Cortex of kidney (tissue), 1 donor: Measurements from ENCODE around the gene WFDC1.
"Not testable (repeated sequence)": the region's sequence is repeated elsewhere in the genome, so short reads cannot be mapped to it uniquely, and the experiment has no call there.

ENCODE experiments used
- DNase-seq: peaks from one replicate; lab custom pipeline; 2025; lab: John Stamatoyannopoulos, UW

The WFDC1 gene

DNA sequence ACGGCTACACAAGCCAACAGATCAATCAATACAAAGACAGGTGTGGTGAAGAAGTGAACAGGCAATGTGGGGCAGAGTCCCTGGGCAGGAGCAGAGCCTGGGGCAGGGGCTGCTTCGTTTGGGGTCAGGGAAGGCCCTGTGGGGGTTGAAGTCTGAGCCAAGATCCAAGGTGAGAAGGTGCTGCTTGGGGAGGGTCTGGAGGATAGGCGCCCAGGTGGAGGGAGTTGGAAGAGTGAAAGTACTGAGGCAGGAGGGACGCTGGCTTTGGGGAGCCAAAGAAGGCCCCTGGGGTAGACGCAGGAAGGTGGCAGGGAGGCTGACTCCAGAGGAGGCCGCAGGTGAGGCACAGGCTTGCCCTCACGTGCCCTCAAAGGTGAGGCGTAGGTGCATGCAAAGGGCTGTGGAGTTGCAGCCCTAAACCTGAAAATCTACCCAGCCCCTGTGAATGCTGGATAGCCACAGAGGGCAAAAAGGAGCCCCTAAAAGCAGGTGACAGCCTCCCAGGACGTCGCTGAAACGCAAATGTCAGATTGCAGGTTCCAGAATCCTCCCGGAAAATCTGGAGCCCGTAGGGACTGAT lies 33.3 kb downstream of the WFDC1 start:
- DNase-seq, result no peak

- no peak for DNase-seq
Measured at GRCh38 chr16:84329016-84329415, 34.3 kb downstream of the WFDC1 start.

GRCh38 chr16:84329843-84330684 lies 35.4 kb downstream of the WFDC1 start:
- no peak for DNase-seq

DNA sequence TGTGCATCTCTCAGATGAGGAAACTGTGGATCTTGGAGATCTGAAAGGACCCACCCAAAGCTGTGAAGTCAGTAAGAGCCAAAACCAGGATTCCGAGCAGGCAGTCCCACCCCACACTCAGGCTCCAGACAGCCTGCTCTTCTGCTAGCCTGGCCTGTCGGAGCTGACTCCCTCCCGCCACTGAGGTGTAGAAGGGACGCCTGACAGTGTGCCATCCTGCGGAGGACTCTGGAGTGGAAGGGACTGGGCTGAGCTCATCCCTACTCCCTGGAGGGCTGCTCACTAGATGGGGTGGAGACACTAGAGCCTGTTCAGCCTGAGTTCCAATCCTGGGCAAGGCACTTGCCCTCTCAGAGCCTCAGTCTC lies 36.0 kb downstream of the WFDC1 start:
- DNase-seq, result no peak

DNA sequence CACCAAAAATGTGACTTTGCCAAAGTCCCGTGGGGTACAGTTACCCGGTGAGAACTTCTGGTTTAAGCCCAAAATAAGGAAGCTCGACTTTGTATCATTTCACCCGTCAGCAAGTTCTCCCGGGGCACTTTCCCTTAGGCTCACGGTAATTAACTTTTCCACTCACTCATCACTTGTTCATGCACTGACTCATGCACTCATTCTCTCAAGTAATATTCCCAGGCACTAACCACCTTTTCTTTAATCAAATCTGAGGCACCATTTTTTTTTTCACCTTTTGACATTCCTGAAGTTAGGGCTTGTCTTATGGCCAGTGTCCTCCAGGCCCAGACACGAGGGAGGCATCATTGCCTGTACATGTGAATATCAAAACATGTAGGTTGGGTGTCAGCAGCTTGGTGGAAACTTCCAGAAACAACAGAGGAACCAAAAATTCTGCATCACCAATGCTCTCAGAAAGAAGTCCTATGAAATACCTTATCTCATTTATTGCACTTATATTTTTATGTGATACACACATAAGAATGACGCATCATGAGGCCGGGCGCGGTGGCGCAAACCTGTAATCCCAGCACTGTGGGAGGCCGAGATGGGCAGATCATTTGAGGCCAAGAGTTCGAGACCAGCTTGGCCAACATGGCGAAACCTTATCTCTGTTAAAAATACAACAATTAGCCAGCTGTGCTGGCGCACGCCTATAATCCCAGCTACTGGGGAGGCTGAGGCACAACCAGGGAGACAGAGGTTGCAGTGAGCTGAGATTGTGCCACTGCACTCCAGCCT lies 37.5 kb downstream of the WFDC1 start:
- DNase-seq, result no peak

- no peak for DNase-seq
Measured at GRCh38 chr16:84332975-84333684, 38.5 kb downstream of the WFDC1 start.

DNA sequence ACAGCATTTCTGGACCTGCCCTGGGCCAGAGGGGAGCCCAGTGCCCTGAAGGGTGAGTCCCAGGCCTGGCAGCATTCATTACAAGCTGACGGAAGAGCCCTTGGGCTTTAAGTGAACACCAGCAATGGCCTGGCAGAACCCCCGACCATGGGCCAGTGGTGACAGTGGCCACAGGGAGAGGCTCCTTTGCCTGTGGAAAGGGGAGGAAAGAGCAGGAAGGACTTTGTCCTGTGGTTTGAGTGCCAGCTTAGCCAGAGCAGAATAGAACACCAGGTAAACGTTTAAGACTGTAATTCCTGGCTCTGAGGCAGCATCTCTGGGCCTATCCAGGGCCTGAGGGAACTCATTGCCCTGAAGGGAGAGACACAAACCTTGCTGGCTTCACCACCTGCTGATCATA lies 39.4 kb downstream of the WFDC1 start:
- no peak for DNase-seq

- DNase-seq, result no peak
Measured at GRCh38 chr16:84334482-84334881, 39.8 kb downstream of the WFDC1 start.

GRCh38 chr16:84337236-84337635 lies 42.6 kb downstream of the WFDC1 start:
- not testable (repeated sequence) for DNase-seq

- no peak for DNase-seq
Measured at GRCh38 chr16:84339311-84339710, 44.6 kb downstream of the WFDC1 start.

DNA sequence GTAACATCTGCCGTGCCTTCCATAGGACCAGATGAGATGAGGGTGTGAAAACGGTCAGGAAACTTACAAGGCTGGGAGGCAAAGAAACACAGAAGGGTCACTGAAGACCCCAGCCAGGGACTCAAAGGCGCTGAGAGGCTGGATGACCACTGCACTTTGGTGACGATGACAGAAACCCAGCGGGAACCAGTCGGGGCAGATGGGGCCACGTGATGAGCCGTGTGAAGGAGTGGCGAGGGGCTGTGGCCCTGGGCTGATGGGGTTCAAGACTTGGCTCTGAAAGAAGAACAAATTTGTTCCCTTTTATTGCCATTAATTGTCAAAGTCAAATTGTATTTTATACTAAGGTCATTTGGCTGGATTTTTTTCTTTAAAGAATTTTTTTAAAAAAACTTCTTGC lies 45.1 kb downstream of the WFDC1 start:
- DNase-seq, result no peak

DNA sequence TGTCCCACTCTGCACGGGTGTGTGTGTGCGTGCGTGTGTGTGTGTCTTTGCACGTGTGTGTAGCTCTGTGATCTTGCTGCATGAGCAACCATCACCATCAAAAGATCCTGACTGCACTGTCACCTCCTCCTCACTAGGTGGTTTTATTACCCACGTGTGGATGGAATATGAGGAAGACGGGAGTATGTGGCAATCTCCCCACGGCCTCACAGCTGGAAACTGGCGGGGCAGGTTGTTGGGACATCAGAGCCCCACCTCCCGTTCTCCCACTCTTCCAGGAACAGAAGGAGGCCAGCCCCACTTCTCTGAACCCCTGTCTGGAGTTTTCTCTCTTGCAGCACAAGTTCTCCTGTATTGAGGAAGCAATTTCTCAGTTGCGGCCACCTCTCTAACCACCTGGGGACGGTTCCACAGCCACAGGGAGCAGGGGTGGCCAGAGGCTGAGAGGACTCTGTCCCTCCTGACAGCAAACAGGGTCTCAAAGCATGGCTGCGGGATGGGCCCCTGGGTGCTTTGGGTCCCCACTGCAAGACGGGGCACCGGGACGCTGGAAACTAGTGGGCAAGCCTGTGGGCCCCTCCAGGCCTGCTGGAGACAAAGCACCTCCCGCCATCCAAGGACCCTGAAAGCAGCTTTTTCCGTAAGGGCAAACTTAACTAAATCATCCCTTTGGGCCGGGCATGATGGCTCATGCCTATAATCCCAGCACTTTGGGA lies 45.8 kb downstream of the WFDC1 start:
- no peak for DNase-seq

GRCh38 chr16:84341528-84342295 lies 47.0 kb downstream of the WFDC1 start:
- no peak for DNase-seq

DNA sequence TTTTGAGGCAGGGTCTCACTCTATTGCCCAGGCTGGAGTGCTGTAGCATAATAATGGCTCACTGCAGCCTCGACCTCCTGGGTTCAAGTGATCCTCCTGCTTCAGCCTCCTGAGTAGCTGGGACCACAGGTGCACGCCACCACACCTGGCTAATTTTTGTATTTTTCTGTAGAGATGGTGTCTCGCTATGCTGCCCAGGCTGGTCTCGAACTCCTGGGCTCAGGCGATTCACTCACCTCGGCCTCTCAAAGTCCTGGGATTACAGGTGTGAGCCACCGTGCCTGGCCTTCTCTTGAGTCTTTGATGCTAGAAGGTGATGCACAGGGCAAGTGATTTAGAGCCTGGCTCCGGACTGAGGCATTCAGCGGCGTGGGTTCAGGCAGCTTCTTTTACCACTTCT lies 49.1 kb downstream of the WFDC1 start:
- DNase-seq, result not testable (repeated sequence)

DNA sequence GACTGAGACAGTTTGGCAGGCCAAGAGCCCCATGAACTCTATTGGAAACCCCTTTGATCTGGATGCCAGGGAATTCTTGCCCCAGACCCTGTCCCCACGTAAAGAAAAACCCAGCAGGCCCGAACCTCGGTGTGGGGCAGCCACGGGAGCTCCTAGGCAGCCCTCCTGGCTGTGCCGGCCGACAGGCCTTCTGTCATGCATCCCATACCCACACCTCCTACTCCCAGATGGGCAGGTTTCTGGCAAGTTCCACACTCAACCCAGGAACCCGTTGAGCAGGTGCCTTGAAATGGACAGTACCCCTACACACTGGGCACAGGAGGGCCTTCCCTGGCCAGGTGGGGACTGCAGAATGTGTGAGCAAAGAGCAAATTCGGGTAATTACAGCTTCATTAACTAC lies 50.1 kb downstream of the WFDC1 start:
- no peak for DNase-seq

DNA sequence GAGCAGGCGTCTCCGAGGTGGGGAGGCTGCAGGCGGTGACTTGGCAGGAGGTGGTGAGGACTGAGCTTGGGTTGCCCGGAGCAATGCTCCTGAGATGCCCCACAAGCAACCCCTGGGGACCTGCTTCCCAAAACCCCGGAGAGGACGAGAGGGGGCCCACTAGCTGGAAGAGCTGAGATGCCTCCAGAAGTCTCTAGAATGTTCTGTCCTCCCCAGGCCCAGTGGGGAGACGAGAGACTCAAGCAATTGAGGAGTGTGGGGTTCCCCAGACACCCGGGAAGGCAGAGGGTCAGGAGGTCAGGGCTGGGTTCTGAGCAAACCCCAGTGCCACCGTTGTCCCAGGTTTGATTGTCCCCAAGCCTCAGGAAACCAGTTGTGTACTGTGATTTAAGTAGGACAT lies 52.5 kb downstream of the WFDC1 start:
- no peak for DNase-seq

- no peak for DNase-seq
Measured at GRCh38 chr16:84348386-84348888, 53.8 kb downstream of the WFDC1 start.

DNA sequence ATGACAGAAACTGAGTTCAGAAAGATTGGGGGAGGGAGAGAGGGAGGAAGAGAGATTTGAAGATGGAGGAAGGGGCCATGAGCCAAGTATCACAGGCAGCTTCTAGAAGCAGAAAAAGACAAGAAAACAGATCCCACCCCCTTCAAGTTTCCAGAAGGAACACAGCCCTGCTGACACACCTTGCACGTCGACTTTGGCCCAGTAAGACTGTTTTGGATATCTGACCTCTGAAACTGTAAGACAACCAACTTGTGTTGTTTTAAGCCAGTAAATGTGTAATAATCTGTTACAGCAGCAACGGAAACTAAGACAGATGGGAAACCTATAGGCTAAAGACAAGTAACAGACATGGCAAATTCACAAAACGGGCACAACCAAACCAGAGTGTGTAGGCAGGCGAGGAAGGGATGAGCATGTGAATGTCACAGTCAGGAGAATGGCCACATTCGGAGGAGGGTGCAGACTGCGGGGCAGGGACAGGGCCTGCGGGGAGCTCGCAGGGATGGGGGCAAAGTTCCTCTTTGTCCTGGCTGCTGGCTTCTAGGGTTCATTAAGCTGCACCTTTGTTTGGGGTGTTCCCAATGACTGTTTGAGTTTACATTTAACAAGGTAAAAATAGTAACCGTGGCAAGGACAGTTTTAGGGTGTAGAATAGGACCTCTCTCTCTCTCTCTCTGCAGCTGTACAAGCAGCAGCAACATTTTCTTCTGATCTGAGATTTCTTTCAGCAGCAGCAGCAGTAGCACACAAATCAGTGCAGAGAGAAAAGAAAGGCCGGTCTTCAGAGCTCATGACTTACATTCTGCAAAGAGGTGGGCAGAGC lies 55.4 kb downstream of the WFDC1 start:
- no peak for DNase-seq

DNA sequence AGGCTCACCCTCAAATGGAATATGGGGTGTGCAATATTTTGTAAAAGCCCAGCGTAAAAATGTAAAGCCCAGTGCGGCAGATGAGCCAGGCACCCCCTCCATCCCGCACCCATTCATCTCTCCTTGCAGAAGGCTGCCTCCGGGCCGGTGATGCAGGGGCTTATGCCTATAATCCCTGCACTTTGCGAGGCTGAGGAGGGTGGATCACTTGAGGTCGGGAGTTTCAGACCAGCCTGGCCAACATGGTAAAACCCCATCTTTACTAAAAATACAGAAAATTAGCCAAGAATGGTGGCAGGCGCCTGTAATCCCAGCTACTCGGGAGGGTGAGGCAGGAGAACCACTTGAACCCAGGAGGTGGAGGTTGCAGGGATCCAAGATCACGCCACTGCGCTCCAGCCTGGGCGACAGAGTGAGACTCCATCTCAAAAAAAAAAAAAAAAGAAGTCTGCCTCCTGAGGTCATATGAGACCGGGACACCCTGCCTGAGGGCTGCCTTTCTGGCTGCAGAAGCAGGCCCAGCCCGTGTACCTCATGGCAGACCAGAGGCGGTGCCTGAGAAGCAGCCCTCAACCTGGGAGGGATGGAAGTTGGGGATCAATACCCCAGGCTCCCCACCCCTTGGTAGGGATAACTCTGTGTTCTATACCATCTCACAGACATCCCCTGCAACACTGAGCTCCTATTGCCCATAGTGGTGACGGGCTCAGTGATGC lies 56.2 kb downstream of the WFDC1 start:
- DNase-seq, result no peak
